ENCODE measurements around the gene NFIX.

- no peak for TF ChIP-seq CTCF (optimal IDR thresholded peaks at IDR 0.05 in 1 of 3, IDR thresholded peaks at IDR 0.05 in 1 of 3, conservative IDR thresholded peaks at IDR 0.05 in 1 of 3; ENCODE audit: extremely low read depth in 1 of 3, insufficient read depth in 2 of 3, low read length in 3 of 3)
- TF ChIP-seq EZH2 (IDR thresholded peaks at IDR 0.05; ENCODE audit: low read length), result no peak
Observed at GRCh38 chr19:13042443-13043130, 47.3 kb downstream of the NFIX start.
